ENCODE data around the gene GLRA1. TPM values are rescaled to one million over a fixed set of nuclear protein-coding genes. Genes with fewer than 3 reads are reported as not detected.

GLRA1 gene
- polyA plus RNA-seq, 3 donors: not detected

DNA sequence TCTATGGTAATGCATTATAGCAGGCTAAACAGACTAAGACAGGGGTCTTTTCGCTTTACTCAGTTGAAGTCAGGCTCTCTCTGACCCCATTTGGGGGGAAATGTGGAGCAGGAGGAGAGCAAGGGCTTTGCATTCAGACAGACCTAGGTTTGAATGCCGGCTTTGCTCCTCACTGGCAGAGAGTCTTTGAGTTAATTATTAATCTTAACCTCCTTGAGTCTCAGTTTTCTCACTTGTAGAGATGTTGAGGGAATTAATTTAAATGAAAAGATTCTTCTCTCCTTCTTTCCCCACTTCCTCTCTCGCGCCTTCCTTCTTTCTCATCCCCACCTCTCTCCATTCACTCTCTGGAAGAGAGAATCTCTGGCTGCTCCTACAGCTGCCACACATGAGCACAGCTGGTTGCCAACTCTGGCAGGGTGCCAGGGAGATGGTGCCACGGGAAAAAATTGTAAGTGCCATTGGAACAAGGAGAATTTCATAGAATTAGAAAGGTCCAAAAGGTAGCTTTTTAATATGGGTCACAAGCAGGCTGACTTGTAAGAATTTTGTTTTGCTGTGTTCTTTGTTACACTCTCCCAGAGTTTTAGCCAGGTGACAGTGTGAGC is 25.2 kb upstream of the GLRA1 start:
- H4K20me1 ChIP-seq (ENCODE audit: insufficient read depth, low read length): no peaks in the 10 kb centered on the region

DNA sequence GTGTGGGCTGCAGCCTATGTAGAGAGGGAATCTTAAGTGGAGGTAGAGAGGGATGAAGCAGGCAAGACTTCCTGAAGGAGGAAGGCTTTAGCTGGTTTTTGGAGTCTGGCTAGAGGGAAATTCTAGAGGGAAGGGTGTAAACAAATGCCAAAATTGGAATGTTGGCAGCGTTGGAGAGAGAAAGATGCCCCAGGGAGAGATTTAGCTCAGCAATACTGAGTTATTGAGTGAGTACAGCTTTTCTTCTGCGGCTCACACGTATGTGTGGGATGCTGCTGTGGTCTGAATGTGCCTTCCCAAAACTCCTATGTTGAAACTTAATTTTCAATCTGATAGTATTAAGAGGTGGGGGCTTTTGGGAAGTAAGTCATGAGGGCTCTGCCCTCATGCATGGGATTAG is 24.5 kb upstream of the GLRA1 start:
- intact Hi-C loops (cut with micrococcal nuclease): no loop called here

More for the DNA sequence above, 25.2 kb upstream of the GLRA1 start:
- H3K27me3 ChIP-seq (ENCODE audit: control insufficient read depth in 2 of 2, insufficient read depth in 2 of 2, low read length in 2 of 2): no peaks in the 10 kb centered on the region
- no peak overlapping the region for H3K27ac ChIP-seq (ENCODE audit: low read depth in 1 of 2, low read length in 2 of 2)
- H3K36me3 ChIP-seq (replicated peaks in 1 of 2; ENCODE audit: control insufficient read depth in 1 of 2, insufficient read depth in 2 of 2, low read length in 2 of 2): no peaks in the 10 kb centered on the region
- H3K4me3 Mint-ChIP-seq: no peak overlapping the region
- H3K4me3 ChIP-seq (replicated peaks in 1 of 3; ENCODE audit: low read depth in 2 of 3, low read length in 3 of 3): no peak overlapping the region
- intact Hi-C loops (cut with micrococcal nuclease): no loop called here
- H3K9ac ChIP-seq (ENCODE audit: insufficient read depth, low read length, poor library complexity, severe bottlenecking): no peak overlapping the region
- no peaks in the 10 kb centered on the region for H3K79me2 ChIP-seq (ENCODE audit: insufficient read depth, low read length)
- peaks cover 0 to 7% (median 0%) of the 10 kb centered on the region in 7 donors for H3K9me3 Mint-ChIP-seq
- H3K27ac Mint-ChIP-seq: no peak overlapping the region
- no peaks in the 10 kb centered on the region for H3K36me3 Mint-ChIP-seq
- no peak overlapping the region for H2AFZ ChIP-seq (ENCODE audit: insufficient read depth, low read depth, low read length, poor library complexity, severe bottlenecking)
- WGBS (ENCODE audit: insufficient coverage): 89% methylated on average over 4 of the region's 5 CpGs
- DNase-seq: no peak
- H3K4me1 Mint-ChIP-seq: no peaks in the 10 kb centered on the region
- no peaks in the 10 kb centered on the region for H3K9me3 ChIP-seq (replicated peaks in 1 of 2; ENCODE audit: control insufficient read depth in 1 of 2, insufficient read depth in 1 of 2, low read length in 2 of 2)
- H3K27me3 Mint-ChIP-seq (ENCODE audit: low read depth in 3 of 3): peaks cover 0 to 6% (median 2%) of the 10 kb centered on the region in 3 donors
- no peak overlapping the region for H3K4me2 ChIP-seq (replicated peaks; ENCODE audit: extremely low read depth, low read length, poor library complexity, severe bottlenecking)
- TF ChIP-seq, protein P1, sequence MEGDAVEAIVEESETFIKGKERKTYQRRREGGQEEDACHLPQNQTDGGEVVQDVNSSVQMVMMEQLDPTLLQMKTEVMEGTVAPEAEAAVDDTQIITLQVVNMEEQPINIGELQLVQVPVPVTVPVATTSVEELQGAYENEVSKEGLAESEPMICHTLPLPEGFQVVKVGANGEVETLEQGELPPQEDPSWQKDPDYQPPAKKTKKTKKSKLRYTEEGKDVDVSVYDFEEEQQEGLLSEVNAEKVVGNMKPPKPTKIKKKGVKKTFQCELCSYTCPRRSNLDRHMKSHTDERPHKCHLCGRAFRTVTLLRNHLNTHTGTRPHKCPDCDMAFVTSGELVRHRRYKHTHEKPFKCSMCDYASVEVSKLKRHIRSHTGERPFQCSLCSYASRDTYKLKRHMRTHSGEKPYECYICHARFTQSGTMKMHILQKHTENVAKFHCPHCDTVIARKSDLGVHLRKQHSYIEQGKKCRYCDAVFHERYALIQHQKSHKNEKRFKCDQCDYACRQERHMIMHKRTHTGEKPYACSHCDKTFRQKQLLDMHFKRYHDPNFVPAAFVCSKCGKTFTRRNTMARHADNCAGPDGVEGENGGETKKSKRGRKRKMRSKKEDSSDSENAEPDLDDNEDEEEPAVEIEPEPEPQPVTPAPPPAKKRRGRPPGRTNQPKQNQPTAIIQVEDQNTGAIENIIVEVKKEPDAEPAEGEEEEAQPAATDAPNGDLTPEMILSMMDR (IDR thresholded peaks at IDR 0.05): no peak
- no peaks in the 10 kb centered on the region for H3K4me1 ChIP-seq (ENCODE audit: control insufficient read depth in 1 of 2, insufficient read depth in 2 of 2, low read length in 2 of 2)

More for the DNA sequence above, 24.5 kb upstream of the GLRA1 start:
- Histone ChIP-seq H2AFZ (ENCODE audit: insufficient read depth, low read depth, low read length, poor library complexity, severe bottlenecking) (no peak overlapping the region), H3K4me3 (replicated peaks in 1 of 3; ENCODE audit: low read depth in 2 of 3, low read length in 3 of 3) (no peak overlapping the region), H3K4me1 (ENCODE audit: control insufficient read depth in 1 of 2, insufficient read depth in 2 of 2, low read length in 2 of 2) (no peaks in the 10 kb centered on the region), H3K9ac (ENCODE audit: insufficient read depth, low read length, poor library complexity, severe bottlenecking) (no peak overlapping the region), H3K9me3 (replicated peaks in 1 of 2; ENCODE audit: control insufficient read depth in 1 of 2, insufficient read depth in 1 of 2, low read length in 2 of 2) (no peaks in the 10 kb centered on the region), H3K4me2 (replicated peaks; ENCODE audit: extremely low read depth, low read length, poor library complexity, severe bottlenecking) (no peak overlapping the region), H3K36me3 (replicated peaks in 1 of 2; ENCODE audit: control insufficient read depth in 1 of 2, insufficient read depth in 2 of 2, low read length in 2 of 2) (no peaks in the 10 kb centered on the region), H3K27ac (ENCODE audit: low read depth in 1 of 2, low read length in 2 of 2) (no peak overlapping the region), H4K20me1 (ENCODE audit: insufficient read depth, low read length) (no peaks in the 10 kb centered on the region), H3K79me2 (ENCODE audit: insufficient read depth, low read length) (no peaks in the 10 kb centered on the region), H3K27me3 (ENCODE audit: control insufficient read depth in 2 of 2, insufficient read depth in 2 of 2, low read length in 2 of 2) (no peaks in the 10 kb centered on the region)
- DNase-seq: no peak
- WGBS (ENCODE audit: insufficient coverage): no CpG with 5 or more reads among the region's 3 CpGs
- Mint-ChIP-seq H3K9me3 (peaks cover 0 to 4% (median 0%) of the 10 kb centered on the region in 7 donors), H3K27me3 (ENCODE audit: low read depth in 3 of 3) (peaks cover 0 to 6% (median 2%) of the 10 kb centered on the region in 3 donors), H3K4me1 (no peaks in the 10 kb centered on the region), H3K4me3 (no peak overlapping the region), H3K36me3 (no peaks in the 10 kb centered on the region), H3K27ac (no peak overlapping the region)
- TF ChIP-seq, protein P1 (IDR thresholded peaks at IDR 0.05): no peak
